Activated CD4-positive, alpha-beta T cell treated with anti-CD3 and anti-CD28 coated beads, Interleukin-2, Interleukin-4, amounts not matched to agents 100 ng/mL and 50 ng/mL, durations not matched to agents 16 hours and 8 hours (primary cell): Measurements from ENCODE around the gene CD22.

Experiments used
- DNase-seq: peaks from one replicate; pipeline ENCODE4 v3.0.0-alpha.2; 2020; ENCODE audit warnings: low spot score

The CD22 gene

GRCh38 chr19:35295792-35296462, 33.1 kb upstream of the CD22 start:
- DNase-seq: no peak

GRCh38 chr19:35296644-35297514, 32.1 kb upstream of the CD22 start:
- no peak for DNase-seq

GRCh38 chr19:35297515-35297848, 31.5 kb upstream of the CD22 start:
- no peak for DNase-seq

- DNase-seq: no peak
Measured at GRCh38 chr19:35297922-35298321, 31.1 kb upstream of the CD22 start.

GRCh38 chr19:35298561-35298972, 30.4 kb upstream of the CD22 start:
- no peak for DNase-seq

- no peak for DNase-seq
Measured at GRCh38 chr19:35299523-35300338, 29.3 kb upstream of the CD22 start.

- no peak for DNase-seq
Measured at GRCh38 chr19:35300339-35300649, 28.7 kb upstream of the CD22 start.

GRCh38 chr19:35301961-35302360, 27.0 kb upstream of the CD22 start:
- DNase-seq: no peak

GRCh38 chr19:35302446-35302845, 26.5 kb upstream of the CD22 start:
- DNase-seq: no peak

GRCh38 chr19:35303357-35303915, 25.6 kb upstream of the CD22 start:
- DNase-seq: no peak

- no peak for DNase-seq
Measured at GRCh38 chr19:35304036-35304435, 25.0 kb upstream of the CD22 start.

GRCh38 chr19:35305181-35305580, 23.8 kb upstream of the CD22 start:
- DNase-seq: no peak

GRCh38 chr19:35306473-35307246, 22.3 kb upstream of the CD22 start:
- DNase-seq: no peak

- DNase-seq: no peak
Measured at GRCh38 chr19:35307931-35308330, 21.1 kb upstream of the CD22 start.

GRCh38 chr19:35308910-35309309, 20.1 kb upstream of the CD22 start:
- DNase-seq: no peak

- no peak for DNase-seq
Measured at GRCh38 chr19:35309481-35310279, 19.3 kb upstream of the CD22 start.

- no peak for DNase-seq
Measured at GRCh38 chr19:35310331-35310730, 18.7 kb upstream of the CD22 start.

- DNase-seq: no peak
Measured at GRCh38 chr19:35310811-35311465, 18.0 kb upstream of the CD22 start.

- DNase-seq: no peak
Measured at GRCh38 chr19:35311901-35312665, 16.9 kb upstream of the CD22 start.

GRCh38 chr19:35313587-35313986, 15.4 kb upstream of the CD22 start:
- DNase-seq: no peak
